ENCODE measurements around the gene LARP1.
"Not testable (repeated sequence)": the region's sequence is repeated elsewhere in the genome, so short reads cannot be mapped to it uniquely, and the experiment has no call there.

The LARP1 gene

DNA sequence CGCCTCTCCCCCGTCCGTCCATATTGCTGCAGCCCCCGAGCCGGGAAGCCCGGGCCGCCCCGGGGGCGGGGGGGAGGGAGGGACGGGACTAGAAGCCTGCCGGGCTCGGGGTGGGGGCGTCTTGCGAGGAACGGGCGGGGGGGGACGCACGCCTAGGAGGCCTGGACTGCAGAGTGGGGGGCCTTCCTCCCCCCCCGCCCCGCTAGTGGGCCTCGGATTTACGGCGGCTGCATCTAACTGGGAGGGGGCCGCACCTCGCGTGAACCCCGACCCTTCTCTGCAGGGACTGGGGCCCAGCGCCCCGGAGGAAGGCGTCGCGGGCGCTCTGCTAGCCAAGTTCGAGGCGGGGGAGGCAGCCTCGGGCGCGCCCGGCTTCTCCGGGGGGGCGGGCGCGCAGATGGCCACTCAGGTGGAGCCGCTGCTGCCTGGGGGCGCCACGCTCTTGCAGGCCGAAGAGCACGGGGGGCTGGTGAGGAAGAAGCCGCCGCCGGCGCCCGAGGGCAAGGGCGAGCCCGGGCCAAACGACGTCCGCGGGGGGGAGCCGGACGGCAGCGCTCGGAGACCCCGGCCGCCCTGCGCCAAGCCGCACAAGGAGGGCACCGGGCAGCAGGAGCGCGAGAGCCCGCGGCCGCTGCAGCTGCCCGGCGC lies at the start of gene LARP1:
LARP1 (plus strand) TSS at position 17 of the 648 bp plus-strand sequence; CDS start at position 398, 381 bp downstream.
- DNase-seq (ENCODE audit: low read depth in 2 of 2): no peak

DNA sequence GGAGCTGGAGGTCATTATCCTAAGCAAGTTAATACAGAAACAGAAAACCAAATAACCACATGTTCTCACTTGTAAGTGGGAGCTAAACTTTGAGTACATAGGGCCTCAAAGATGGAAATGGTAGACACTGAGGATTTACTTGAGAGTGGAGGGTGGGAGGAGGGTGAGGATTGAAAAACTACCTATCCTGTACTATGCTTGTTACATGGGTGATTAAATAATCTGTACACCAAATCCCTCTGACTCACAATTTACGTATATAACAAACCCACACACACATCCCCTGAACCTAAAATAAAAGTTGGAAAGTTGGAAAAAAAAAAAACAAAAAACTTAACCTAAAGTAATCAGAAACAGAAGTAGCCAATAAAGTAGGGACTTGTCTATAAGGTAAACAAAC lies 48.8 kb upstream of the LARP1 start:
- DNase-seq (ENCODE audit: low read depth in 2 of 2): no peak

DNA sequence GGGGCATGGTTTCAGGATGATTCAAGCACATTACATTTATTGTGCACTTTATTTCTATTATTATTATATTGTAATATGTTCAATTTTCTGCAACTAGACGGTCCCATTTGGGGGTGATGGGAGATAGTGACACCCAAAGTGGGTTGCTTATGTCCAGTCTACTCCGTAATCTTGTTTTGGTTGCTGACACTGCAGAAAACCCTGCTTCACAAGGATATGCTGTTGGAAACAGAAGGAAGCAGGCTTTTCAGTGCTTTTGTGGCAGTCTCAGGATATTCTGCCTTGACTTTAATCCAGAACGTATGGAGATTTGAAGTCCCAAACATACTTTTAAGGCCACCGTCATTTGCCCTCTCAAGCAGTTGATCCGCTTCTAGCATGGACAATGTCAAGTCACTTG lies 47.5 kb upstream of the LARP1 start:
- DNase-seq (ENCODE audit: low read depth in 2 of 2): no peak

DNA sequence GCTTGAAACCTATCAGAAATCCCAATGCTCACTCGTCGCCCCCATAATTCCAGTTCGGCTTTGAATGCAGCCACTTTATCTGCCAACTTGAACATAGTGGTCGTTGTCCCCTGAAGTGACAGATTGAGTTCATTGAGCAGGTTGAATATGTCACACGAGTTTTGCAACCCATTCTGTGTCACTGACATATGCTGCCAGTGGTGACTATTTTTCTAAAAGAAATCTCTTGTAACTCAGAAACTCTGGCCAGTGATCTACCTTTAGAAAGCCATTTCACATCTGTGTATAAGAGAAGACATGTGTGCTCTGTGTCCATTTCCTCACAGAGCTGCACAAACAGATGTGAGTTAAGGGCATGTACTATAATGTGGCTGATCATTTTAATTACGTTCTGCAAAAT lies 47.0 kb upstream of the LARP1 start:
- no peak for DNase-seq (ENCODE audit: low read depth in 2 of 2)

DNA sequence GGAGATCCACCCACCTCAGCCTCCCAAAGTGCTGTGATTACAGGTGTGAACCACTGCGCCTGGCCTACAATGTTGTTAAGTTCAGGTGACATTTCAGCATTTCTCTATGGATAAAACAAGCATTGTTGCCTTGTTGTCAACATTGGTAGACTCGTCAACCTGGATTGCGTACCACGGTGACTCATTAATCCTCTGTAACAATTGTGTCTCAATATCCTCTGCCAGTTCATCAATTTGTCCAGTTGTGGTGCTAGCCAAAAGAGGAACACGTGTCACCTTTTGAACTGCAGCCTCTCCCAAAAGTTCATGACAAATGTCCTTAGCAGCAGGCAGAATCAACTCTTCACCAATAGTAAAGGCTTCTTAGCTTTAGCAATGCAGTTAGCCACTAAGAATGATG lies 46.3 kb upstream of the LARP1 start:
- no peak for DNase-seq (ENCODE audit: low read depth in 2 of 2)

DNA sequence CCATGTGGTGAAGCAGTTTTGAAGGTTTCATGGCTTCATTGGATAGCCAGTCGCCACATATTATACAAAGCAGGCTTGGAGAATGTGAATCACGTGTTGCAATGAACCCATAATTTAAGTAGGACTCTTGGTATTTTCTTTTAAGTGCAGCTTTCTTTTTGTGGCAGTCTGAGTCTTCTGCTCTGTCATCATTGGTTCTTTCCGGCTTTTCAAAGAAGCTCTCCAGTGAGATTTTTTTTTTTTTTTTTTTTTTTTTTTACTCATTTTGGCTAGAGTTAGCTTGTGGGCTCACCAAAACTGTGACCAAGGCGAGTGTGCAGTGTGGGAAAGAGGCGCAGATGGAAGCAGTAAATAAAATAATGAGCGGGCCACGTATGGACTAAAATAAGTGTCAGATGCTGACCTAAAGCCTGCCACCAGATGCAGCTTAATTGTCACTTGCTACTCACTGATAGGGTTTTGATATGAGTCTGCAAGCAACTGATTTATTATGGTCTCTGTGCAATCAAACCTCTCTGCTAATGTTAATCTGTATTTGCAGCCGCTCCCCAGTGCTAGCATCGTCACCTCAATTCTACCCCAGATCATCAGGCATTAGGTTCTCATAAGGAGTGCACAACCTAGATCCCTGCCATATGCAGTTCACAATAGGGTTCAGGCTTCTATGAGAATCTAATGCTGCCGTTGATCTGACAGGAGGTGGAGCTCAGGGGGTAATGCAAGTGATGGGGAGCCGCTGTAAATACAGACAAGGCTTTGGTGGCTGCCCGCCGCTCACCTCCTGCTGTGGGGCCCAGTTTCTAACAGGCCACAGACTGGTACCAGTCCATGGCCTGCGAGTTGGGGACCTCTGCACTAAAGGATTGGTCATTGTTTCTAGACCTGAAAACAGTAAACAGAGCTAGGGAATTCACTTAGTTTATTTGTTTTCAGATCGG lies 45.5 kb upstream of the LARP1 start:
- DNase-seq (ENCODE audit: low read depth in 2 of 2): no peak

DNA sequence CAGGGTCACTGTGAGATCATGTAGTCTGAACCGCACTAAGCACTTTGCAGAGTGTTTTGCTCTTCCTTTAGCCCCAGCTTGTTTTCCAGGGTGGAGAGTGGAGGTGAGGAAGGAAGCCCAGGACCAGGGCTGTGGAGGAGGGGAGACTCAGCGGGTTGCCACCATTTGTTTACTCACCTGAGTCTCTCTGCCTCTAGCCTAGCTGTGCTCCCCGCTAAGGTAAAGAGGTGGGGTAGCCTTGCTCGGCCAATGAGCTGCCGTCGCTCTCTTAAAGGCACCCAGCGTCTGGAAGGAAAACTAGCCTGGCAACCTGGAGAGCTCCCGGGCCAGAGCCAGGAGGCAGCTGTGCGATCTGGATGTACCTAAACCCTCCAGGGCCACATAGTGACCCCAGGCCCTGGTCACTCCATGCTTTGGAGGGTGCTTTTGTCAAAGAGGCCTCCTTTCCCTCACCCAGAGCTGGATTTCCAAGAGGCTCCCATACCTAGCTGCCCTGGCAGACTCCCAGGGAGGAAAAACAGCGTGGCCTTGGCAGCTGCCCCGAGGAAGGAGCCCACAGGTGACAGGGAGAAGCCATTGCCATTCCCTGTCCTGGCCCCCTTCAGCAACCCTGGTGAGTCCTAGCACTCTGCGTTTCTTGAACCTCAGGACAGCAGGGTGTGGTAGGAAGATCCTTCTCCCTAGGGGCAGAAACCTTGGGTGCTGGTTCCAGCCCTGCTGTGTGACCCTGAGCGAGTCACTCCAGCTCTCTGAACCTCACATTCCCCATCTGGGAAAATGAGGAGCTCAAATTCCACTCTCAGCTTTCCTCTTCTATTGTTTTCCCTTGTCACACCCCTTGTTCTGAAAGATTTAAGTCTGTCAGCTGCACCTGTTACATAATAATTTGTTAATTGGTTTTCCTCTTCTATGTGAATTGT lies 42.4 kb upstream of the LARP1 start:
- no peak for DNase-seq (ENCODE audit: low read depth in 2 of 2)

DNA sequence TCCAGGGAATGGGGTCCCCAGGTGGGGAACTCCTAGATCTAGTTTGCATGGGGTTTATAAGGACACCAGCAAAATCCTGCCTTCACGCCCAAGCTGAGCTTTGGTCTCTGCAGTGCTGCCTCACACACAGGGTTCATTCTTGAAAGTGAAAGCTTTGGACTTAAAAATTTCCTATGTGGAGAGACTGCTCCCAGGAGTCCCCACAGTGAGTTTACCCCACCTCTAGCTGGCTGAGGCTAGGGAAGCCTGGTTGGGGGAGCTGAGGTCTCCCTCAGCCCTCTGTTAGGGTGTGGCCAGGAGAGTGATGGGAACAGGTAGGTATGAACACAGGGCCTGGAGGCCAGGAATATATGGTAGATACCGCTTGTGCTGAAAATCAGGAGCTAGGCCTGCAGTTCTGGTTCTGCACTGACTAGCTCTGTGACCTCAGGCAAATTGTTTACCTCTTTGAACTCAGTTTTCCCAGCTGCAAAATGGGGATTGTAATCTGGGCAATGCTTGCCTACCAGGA lies 41.5 kb upstream of the LARP1 start:
- DNase-seq (ENCODE audit: low read depth in 2 of 2): no peak

DNA sequence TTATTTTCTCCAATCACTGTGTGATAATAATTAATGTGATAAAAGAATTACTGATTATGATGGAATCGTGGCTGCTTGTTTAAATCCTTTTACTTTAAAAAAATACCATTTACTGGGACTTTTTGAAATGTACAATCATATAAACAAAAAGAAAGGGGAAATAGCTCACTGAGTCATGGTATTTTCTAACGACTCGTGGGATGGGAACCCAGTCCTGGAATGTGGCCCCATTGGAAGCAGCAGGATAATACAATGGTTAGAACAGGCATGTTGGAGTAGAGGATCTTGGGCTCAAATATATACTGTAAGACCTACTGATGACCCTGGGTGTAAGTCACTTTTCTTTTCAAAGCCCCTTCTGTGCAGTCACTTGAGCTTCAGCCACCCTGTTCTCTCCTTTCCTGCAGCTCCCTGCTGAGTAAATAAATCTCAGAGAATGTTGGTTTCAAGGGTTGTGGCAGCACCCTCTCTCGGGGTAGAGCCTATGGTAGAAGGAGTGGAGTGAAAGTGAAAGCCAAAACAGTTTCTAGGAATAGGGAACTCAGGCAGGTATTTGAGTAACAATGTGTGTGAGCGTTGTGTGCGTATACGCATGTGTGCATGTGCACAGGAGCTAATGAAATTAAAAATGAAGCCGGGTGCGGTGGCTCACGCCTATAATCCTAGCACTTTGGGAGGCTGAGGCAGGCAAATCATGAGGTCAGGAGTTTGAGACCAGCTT lies 40.8 kb upstream of the LARP1 start:
- no peak for DNase-seq (ENCODE audit: low read depth in 2 of 2)

DNA sequence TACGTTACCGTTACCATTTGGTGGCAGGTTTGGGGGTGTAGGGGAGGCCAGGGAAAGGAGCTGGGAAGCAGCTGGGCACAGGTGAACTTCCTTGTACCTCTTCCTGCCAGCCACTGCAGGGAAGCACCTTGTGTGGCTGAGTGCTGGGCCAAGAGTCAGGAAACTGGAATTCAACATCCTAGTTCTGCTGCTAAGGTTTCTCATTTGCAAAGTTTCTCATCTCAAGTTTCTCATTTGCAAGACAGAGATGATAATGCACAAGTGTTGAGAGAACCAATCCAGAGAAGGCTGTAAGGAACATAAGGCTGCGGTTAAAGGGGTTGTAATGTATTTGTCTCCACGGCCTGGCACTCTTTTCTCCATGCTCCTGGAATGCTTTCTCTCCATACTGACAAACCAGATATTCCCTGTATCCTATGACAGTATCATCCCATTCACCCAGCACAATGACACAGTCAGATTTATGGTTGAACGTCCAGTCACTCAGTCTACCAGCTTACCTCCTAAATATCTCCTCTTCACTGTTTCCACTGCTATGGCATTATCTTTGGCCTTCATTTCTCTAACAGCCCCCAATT lies 33.6 kb upstream of the LARP1 start:
- DNase-seq (ENCODE audit: low read depth in 2 of 2): no peak

DNA sequence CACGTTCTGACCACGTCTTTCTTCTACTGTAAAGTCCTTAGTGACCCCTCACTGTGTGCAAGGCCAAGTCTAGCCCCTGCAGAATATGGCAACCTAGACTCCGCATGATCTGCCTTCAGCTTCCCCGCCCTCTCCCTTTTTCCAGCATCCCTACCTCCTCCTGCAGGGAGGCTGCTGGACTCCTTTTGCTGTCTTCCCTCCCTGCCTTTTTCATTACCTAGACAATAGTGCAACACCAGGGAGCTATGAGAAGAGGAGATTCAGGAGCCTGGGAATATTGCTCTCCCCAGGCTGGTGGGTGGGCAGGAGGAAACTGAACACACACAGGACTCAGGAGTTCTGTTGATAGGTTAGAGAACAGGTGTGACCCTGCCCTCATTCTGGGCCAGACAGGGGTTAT lies 33.1 kb upstream of the LARP1 start:
- DNase-seq (ENCODE audit: low read depth in 2 of 2): no peak

DNA sequence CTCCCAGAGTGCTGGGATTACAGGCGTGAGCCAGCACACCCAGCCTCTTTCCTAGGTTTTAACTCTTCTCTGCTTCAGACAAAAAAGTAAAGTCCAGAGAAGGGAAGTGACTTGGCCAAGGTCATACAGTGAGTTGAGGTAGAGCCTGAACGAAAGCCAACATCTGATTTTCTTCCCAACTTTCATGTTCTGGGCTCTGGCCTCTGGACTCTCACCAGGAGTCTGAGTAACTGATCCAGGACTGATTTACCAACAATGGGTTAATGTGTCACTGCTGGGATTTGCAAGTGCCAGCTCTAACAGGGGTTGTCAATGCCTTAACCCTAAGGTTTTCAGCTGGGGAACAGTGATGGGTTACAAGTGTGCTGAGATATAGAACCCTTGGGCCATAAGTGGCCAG lies 32.2 kb upstream of the LARP1 start:
- DNase-seq (ENCODE audit: low read depth in 2 of 2): no peak

DNA sequence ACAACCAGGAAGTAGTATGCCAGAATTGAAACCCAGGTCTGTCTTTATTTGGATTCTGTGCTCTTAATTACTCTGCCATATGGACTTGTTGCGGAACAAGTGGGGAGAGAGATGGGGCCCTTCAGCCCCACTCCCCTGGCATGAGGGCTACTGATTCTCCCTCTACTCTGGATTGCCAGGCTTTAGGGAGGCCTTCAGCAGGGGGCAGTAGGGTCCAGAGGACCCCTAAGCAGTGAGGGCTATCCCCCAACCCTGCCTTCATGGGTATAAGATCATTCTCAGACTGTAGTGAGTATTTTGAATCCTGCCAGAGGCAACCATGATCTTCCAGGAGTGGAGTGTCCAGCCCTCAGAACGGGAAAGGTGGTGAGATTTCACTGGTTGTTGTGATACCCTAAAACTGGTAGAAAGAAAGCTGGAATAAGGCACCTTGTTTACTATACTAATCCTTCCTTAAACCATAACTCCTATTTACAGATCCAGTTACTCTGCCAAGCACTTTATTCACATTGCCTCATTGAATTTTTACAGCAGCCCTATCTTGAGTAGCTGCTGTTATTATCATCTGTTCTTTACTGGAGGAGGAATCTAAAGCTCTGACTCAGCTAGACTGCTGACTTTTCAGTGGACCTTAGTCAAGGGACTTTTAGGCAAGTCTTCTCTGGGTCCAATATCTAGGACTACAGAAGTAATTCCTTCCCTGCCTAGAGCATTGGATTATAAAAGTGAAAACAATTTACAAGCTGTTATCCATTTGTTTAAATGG lies 31.3 kb upstream of the LARP1 start:
- DNase-seq (ENCODE audit: low read depth in 2 of 2): no peak

DNA sequence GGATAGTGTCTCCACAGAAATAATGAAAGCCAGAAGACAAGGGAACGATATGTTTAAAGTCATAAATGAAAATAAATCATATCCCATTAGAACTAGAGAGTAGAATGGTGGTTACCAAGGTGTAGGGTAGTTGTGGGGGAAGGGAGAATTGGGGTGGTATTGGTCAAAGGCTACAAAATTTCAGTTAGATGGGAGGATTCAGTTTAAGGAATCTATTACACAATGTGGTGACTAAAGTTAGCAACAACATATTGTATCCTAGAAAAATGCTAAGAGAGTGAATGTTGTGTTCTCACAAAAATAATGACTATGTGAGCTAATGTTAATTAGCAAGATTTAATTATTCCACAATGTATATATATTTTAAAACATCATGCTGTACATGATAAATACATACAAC lies 27.8 kb upstream of the LARP1 start:
- no peak for DNase-seq (ENCODE audit: low read depth in 2 of 2)

DNA sequence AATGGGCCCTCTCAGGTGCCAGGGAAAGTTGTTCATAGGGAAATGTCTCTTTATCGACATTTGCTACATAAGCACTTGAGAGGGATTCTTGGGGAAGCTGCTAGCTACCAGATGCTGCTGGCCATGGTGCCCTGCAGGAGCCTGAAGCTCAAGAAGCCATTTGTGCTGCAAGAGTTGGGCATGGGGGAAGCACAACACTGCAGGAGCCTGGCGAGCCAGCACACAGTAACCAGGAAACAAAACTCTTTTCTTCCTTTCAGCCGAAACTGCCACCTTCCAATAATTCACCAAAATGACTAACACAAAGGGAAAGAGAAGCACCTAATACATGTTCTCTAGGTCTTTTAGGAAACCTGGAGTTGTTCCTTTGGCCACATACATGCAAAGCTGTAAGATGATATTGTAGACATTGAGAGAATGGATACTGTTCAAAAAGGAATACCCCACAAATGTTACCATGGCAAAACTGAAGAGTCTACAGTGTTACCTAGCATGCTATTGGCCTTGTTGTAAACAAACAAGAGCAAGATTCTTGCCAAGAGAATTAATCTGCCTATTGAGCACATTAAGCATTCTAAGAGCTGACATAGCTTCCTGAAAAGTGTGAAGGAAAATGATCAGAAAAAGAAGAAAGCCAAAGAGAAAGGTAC lies 26.1 kb upstream of the LARP1 start:
- DNase-seq (ENCODE audit: low read depth in 2 of 2): no peak

DNA sequence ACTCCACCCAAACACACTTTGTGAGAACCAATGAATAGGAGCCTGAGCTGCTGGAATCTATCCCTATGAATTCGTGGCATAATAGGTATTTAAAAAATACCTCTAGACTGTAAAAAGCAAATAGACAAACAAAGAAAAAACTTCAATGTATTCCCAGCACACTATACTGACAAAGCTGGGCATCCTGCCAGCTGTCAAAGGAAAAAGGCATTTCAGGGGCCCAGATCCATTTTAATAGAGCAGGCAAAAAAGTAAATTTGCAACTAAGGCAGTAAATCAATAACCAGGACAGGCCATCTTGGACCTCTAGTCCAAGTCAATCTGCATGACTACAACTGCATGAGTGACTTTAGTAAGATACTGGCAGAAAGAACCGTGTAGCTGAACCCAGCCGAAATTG lies 25.6 kb upstream of the LARP1 start:
- no peak for DNase-seq (ENCODE audit: low read depth in 2 of 2)

DNA sequence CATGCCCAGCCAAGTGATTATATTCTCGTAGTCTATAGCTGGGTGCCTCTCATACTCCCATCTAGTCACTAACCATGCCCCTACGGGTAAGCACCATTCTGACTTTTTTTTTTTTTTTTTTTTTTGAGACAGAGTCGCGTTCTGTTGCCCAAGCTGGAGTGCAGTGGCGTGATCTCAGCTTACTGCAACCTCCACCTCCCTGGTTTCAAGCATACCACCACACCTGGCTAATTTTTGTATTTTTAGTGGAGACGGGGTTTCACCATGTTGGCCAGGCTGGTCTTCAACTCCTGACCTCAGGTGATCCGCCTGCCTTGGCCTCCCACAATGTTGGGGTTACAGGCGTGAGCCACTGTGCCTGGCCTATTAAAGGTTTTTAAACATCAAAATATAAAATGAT lies 24.4 kb upstream of the LARP1 start:
- DNase-seq (ENCODE audit: low read depth in 2 of 2): not testable (repeated sequence)

DNA sequence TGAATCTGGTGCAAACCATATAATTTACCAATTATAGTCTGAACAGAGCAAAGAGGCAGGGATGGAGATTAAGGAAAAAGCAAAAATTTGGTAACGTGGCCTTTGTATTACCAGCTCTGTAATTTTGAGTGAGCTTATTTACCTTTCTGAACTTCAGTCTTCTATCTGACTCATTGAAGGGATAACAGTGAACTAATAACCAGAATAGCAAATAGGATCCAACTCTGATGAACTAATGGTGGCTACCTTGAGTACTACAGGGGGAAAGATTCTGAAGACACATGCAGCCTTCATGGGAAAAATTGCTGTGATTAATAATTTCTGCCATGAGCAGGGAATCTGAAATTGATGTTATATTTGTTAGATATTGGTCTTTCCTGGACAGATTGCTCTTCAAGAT lies 23.0 kb upstream of the LARP1 start:
- no peak for DNase-seq (ENCODE audit: low read depth in 2 of 2)

DNA sequence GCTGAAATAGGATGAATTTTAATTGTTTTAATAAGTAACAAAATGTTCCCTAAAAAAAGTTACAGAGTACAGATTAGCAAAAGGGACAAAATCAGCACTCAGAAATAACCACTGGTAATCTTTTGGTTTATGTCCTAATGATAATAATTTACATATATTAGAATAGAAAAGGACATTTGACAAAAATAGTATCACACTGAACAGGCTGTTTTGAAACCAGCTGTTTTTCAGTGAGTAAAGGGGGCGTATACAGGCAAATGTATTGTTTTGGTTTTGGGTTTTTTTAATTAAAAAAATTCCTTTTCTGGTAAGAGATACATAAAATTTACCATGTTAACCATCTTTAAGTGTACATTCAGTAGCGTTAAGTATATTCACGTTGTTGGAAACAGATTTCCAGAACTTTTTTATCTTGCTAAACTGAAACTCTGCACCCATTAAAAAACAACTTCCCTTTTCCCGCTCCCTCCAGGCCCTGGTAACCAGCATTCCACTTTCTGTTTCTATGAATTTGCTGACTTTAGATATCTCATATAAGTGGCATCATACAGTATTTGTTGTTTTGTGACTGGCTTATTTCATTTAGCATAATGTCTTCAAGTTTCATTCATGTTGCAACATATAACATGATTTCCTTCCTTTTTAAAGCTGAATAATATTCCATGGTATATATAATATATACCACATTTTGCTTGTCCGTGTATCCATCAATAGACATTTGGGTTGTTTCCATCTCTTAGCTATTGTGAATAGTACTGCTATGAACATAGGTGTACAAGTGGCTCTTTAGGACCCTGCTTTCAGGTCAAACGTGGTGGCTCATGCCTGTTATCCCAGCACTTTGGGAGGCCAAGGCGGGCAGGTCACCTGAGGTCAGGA lies 20.6 kb upstream of the LARP1 start:
- no peak for DNase-seq (ENCODE audit: low read depth in 2 of 2)
